Testis (tissue), 3 donors: ENCODE results near the gene PFKP. TPM values are rescaled to one million over a fixed set of nuclear protein-coding genes. Genes with fewer than 3 reads are reported as not detected.
A peak's percentile ranks its signal among the peaks of the same experiment; 100 is the strongest.

Experiments
- DNase-seq: peaks from one replicate; pipeline ENCODE4 v3.0.0-alpha.2; 2019
- H3K27ac ChIP-seq, 2 donors: fragments of 200-600 bp; sonication (generic); one replicate each; pipeline ENCODE4 v1.5.1; 2019
- H3K27me3 ChIP-seq: fragments of 200-600 bp; sonication (generic); one replicate; pipeline ENCODE4 v1.5.1; 2019
- H3K36me3 ChIP-seq: fragments of 200-600 bp; sonication (generic); one replicate; pipeline ENCODE4 v1.5.1; 2017; ENCODE audit warnings: low read depth; ENCODE audit errors: missing control alignments
- H3K4me1 ChIP-seq: fragments of 200-600 bp; sonication (generic); one replicate; pipeline ENCODE4 v1.5.1; 2019
- H3K4me3 ChIP-seq, 2 donors: fragments of 200-600 bp; sonication (generic); one replicate each; pipeline ENCODE4 v1.5.1; 2017 to 2019
- H3K9me3 ChIP-seq: fragments of 200-600 bp; sonication (generic); one replicate; pipeline ENCODE4 v1.5.1; 2017
- POLR2A ChIP-seq: fragments of 450-650 bp; IDR thresholded peaks from one replicate; pipeline ENCODE4 v1.6.1; 2017; ENCODE audit warnings: antibody characterized with exemption, mild to moderate bottlenecking, moderate library complexity
- WGBS, 2 donors: methylation state at CpG; one replicate each; pipeline ENCODE4 v1.1.5; 2018; 5-methylcytosine and 5-hydroxymethylcytosine counted together
- intact Hi-C: fragments of 100-400 bp; cut with DNase I; formaldehyde crosslinking; loops from one replicate; pipeline ENCODE4 v1.15.1; 2023; ENCODE audit warnings: low total_unique reads
- polyA plus RNA-seq: library from polyadenylated mRNA; stranded (reverse); fragments of 350-450 nt; fragmentation: Illumina TruSeq; extraction: RNeasy Lipid Tissue Mini Kit (QIAGEN cat#74804); gene quantifications from one replicate; pipeline ENCODE4 v1.2.3, GENCODE V29; 2014; ENCODE audit warnings: low read depth, low replicate concordance; ENCODE audit not compliant: insufficient read depth
- total RNA-seq, 2 donors: library from RNA; depleted of rRNA; stranded (reverse); fragments of >200 nt; gene quantifications; one replicate each; pipeline ENCODE4 v1.2.3, GENCODE V29; 2016
- TF ChIP-seq, protein P1 (sequence below), 3 experiments: fragments of 450-650 bp in 2 of 3; fragments of 200-600 bp in 1 of 3; sonication (generic) in 1 of 3; IDR thresholded peaks; one replicate each; pipeline ENCODE4 v1.5.1; 2016 to 2019; ENCODE audit warnings: antibody characterized with exemption in 3 of 3, mild to moderate bottlenecking in 2 of 3, moderate library complexity in 1 of 3

The PFKP gene
- total and polyA plus RNA-seq, 3 donors from 2014 or later: 134 to 447 (median 186) TPM

DNA sequence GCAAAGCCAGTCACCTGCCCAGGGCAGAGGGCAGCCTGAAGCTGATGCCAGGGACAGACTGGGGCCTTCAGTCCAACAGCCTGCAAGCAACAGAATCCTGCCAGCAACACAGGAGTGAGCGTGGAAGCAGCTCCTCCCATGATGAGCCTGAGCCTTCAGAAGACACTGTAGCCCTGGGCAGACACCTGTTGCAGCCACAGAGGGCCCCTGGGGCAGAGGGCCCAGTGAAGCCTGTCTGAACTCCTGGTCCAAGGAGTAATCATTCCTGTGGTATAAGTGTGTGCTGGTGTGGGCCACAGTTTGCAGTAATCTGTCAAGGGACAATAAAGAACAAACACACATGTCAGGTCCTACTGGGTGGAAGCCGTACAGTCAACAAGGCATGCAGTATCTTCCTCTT, 2.9 kb upstream of the PFKP start:
- no peaks in the 10 kb centered on the region for H3K36me3 ChIP-seq
- 92 to 100% methylated on average over 1 to 2 of the region's 2 CpGs for WGBS, 2 donors
- TF ChIP-seq, protein P1, sequence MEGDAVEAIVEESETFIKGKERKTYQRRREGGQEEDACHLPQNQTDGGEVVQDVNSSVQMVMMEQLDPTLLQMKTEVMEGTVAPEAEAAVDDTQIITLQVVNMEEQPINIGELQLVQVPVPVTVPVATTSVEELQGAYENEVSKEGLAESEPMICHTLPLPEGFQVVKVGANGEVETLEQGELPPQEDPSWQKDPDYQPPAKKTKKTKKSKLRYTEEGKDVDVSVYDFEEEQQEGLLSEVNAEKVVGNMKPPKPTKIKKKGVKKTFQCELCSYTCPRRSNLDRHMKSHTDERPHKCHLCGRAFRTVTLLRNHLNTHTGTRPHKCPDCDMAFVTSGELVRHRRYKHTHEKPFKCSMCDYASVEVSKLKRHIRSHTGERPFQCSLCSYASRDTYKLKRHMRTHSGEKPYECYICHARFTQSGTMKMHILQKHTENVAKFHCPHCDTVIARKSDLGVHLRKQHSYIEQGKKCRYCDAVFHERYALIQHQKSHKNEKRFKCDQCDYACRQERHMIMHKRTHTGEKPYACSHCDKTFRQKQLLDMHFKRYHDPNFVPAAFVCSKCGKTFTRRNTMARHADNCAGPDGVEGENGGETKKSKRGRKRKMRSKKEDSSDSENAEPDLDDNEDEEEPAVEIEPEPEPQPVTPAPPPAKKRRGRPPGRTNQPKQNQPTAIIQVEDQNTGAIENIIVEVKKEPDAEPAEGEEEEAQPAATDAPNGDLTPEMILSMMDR (IDR thresholded peaks at IDR 0.05): no peak
- no peak for TF ChIP-seq POLR2A
- H3K9me3 ChIP-seq: no peaks in the 10 kb centered on the region
- DNase-seq: no peak
- H3K27me3 ChIP-seq: no peaks in the 10 kb centered on the region
- no peak overlapping the region for H3K4me3 ChIP-seq
- no peak overlapping the region for H3K27ac ChIP-seq
- H3K4me1 ChIP-seq: no peaks in the 10 kb centered on the region
- intact Hi-C loops: no loop called here

DNA sequence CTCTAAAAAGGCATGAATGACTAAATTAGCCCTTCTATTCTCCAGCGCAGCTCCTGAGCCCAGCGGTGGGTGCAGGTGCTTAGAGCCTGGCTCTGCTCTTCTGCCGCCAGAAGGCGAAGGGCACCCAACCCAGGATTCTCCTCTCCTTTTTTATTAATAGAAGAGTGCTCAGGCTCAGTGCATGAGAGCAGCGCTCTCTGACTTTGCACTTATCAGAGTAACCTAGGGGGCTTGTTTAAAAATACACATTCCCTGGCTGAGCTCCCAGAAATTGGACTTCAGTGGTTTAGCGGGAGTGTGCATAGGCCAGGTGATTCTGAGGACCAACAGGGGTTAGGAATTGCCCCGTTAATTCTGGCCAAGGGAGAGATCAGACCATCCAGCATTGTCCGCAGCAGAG, 1.7 kb upstream of the PFKP start:
- H3K27ac ChIP-seq: no peak overlapping the region
- H3K4me3 ChIP-seq: no peak overlapping the region

DNA sequence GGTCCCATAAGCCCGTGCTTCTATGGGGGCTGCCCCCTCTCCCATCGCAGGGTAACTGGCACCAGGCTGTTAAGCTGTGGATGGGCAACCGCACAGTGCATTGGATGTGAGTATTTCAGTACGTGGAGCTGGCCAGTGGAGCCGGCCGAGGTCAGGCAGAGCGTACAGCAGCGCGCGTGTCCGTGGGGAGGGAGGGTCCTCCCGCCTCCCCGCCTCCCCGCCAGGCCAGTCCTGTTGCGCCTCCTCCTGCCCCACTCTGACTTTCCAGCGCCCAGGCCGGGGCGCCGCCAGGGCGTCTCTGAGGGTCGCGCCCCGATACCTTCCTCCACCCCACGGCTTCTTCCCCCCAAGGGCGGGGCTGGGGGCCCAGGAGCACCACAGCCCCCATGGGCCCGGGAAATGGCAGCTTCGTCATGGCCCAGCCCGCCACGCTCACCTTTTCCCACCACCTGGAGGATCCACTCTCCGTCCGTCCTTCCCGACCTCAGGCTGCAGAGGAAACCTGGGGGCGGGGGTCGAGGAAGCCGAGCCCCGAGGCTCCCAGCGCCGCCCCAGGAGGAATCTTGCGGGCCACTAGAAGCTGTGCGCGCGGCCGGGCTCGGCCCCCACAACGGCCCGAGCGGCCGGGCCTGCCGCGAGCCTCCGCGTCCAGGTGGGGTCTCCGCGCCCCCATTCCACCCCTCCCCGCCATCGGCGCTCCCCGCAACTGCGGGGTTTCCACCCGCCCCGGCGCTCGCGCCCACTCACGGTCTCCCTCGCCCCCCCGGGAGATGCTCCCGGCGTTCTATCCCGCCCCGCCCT, 831 bp upstream of the PFKP start:
- Histone ChIP-seq H3K4me1 (no peaks in the 10 kb centered on the region), H3K27ac (no peak overlapping the region), H3K27me3 (no peaks in the 10 kb centered on the region), H3K4me3 (peak overlapping the region; percentile 65 to 68), H3K9me3 (no peaks in the 10 kb centered on the region), H3K36me3 (no peaks in the 10 kb centered on the region)
- intact Hi-C loops: no loop called here
- 4 to 12% methylated on average over 28 to 51 of the region's 71 CpGs for WGBS, 2 donors
- no peak for DNase-seq
- TF ChIP-seq, protein P1 (IDR thresholded peaks at IDR 0.05): no peak
- no peak for TF ChIP-seq POLR2A

More for the DNA sequence above, 1.7 kb upstream of the PFKP start:
- 60 to 67% methylated on average over 8 of the region's 8 CpGs for WGBS, 2 donors
- TF ChIP-seq POLR2A: no peak
- TF ChIP-seq, protein P1 (IDR thresholded peaks at IDR 0.05): no peak
- H3K9me3 ChIP-seq: no peaks in the 10 kb centered on the region
- intact Hi-C loops: no loop called here
- no peaks in the 10 kb centered on the region for H3K4me1 ChIP-seq
- no peak for DNase-seq
- H3K36me3 ChIP-seq: no peaks in the 10 kb centered on the region
- no peaks in the 10 kb centered on the region for H3K27me3 ChIP-seq

DNA sequence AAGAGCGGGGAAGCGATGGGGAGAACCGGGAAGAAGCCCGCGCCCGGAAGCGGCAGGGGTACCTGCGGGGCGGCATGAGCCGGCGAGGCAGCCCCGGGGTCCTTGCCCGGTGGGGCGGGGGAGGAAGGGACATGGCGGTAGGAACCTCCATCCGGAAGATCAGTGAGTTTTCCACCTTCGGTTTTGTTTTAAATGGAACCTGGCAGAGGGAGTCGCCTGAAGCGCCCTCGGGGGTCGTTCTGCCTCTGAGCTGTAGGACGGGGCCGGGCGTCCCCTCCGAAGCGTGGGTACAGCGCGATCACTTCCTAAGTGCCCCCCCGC, 471 bp downstream of the PFKP start:
- 0% methylated on average over 17 to 29 of the region's 29 CpGs for WGBS, 2 donors
- no peak for TF ChIP-seq POLR2A
- TF ChIP-seq, protein P1 (IDR thresholded peaks at IDR 0.05): no peak
- Histone ChIP-seq H3K36me3 (no peaks in the 10 kb centered on the region), H3K27me3 (no peaks in the 10 kb centered on the region), H3K27ac (peak overlapping the region; percentile 9 to 68), H3K4me3 (peak overlapping the region; percentile 65 to 68), H3K4me1 (no peaks in the 10 kb centered on the region), H3K9me3 (no peaks in the 10 kb centered on the region)
- no peak for DNase-seq
- intact Hi-C loops: no loop called here
